GM18861 (cell line): ENCODE results near the gene TAF1D.
"Not testable (repeated sequence)": the region's sequence is repeated elsewhere in the genome, so short reads cannot be mapped to it uniquely, and the experiment has no call there.

Experiments used
- ATAC-seq: cut with Tn5 transposase; IDR thresholded peaks from one replicate; pipeline ENCODE4 v1.9.1; 2021; ENCODE audit not compliant: unreplicated experiment

The TAF1D gene

DNA sequence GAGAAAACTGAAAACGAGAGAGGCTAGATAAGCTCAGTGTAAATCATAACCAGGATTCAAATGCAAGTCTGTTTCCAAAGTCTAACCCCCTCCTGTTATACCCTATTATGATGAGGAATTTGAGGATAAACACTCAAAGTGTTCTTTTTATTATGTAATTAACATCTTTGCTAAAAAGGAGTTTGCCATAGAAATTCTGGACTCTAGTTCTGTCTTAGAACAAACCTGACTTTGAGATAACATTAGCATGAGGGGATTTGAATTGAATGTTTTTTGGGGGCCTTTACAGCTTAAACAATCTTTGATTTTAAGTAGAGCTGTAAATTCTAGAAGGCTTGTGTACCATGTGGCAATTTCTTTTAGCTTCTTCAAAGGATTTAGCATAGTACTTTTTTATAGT lies 9.7 kb upstream of the TAF1D start:
- ATAC-seq, result no peak

DNA sequence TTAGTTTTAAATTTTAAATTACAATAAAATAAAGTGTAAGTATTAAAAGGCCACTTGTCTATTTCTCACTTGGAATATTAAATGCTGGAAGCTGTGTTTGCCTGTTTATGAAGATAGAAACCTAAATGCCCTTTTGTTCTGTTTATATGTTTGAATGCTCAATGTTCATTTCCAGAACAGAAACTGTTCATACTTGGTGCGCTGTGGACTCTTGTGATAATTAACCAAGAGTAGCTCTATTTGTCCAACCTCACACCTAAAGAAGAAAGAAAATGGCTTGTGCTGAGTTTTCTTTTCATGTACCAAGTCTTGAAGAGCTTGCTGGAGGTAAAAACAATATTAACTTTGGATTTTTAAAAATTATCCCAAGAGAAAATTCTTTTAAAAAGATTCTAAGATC lies 5.8 kb upstream of the TAF1D start:
- ATAC-seq, result peak; percentile 93

DNA sequence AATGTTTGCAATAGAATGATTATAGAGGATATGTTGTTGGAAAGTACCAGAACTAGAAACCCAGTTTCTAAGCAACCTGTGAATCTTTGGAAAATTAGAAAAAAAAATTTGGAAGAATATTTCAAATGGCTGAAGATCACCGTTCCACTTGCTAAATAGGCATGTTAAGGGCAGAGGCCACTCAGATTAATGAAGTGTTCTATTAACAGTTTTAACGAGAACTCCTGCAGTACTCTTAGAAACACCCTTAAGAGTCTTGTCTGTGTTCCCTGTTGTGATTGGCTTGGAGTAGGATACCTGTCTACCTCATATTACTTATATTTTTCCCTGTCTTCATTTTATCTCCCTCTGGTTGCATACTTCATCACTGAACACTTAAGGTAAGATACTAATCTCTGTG lies 4.8 kb upstream of the TAF1D start:
- ATAC-seq, result no peak

DNA sequence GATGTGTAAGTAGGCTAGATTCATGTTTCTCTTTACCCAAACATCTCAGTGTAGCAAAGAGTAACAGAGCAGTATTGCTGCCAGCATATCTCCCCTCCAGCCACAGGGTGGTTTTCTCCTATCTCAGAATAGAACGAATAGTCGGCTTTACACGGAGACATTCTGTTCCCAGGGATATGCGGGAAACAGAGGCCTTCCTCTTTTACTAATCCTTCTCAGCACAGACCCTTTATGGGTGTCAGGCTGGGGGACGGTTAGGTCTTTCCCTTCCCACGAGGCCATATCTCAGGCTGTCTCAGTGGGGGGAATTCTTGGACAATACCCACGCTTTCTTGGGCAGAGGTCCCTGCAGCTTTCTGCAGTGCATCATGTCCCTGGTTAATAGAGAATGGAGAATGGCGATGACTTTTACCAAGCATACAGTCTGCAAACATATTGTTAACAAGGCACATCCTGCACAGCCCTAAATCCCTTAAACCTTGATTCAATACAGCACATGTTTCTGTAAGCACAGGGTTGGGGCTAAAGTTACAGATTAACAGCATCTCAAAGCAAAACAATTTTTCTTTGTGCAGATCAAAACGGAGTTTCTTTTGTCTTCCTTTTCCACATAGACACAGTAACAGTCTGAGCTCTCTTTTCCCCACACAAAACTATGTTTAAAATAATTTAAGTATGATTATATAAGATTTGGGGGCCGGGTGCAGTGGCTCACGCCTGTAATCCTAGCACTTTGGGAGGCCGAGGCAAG lies 3.9 kb upstream of the TAF1D start:
- ATAC-seq, result not testable (repeated sequence)

DNA sequence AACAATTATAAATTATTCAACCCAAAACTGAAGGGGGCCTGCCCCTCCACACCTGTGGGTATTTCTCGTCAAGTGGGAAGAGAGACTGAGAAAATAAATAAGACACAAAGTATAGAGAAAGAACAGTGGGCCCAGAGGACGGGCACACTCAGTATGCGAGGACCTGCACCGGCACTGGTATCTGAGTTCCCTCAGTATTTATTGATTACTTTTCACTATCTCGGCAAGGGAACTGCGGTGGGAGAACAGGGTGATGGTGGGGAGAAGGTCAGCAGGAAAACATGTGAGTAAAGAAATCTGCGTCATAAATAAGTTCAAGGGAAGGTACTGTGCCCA lies 3.3 kb upstream of the TAF1D start:
- no peak for ATAC-seq

DNA sequence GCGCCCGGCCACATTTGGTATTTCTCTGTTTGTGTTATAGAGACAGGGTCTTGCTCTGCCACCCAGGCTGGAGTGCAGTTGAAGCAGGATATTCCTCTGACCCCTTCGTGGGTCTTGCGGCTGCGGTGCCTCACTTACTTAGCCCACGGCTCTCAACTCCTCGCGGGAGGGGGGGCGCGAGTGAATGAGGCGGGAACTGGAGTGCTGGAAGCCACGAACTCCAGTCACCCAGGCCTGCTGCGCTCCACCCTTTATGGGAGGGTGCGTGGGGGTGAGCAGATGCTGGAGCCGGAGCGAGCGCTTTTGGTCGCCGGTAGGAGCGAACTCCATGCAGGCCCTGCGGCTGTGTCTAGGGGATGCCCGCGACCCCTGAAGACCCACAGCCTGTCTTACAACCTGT lies 2.0 kb upstream of the TAF1D start:
- ATAC-seq, result no peak

DNA sequence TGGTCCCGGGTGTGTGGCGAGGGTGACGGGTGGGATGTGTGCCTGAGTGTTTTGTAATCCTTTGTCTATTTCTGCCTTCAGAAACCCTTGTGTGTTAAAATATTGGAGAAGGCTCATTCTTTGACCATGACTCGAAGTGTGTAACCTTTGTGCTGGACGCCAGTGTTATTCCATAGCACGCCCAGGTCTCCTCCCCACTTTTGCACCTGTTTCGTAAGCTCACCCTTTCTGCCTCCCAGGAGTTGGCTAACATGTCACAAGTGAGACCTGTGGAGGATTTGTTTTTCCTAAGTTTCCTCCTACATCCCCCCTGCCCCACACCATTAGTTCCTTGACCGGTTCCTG lies 559 bp upstream of the TAF1D start:
- ATAC-seq, result no peak

DNA sequence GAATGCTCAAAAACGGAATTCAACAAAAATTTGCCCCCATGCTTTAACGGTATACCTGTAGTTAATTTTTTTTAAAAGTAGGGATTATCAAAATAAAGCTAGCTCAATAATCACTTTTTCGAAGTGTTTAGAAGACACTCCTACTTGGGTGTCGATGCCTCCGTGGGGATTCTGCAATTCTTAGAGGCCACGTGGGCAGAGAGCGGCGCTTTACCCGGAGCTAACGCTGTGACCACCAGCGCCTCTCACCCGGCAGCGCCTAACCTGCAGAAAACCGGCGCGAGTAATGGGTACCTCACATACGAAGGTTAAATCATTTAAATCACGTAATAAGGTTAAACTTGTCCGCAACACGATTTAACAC lies 583 bp downstream of the TAF1D start:
- peak; percentile 23 for ATAC-seq

DNA sequence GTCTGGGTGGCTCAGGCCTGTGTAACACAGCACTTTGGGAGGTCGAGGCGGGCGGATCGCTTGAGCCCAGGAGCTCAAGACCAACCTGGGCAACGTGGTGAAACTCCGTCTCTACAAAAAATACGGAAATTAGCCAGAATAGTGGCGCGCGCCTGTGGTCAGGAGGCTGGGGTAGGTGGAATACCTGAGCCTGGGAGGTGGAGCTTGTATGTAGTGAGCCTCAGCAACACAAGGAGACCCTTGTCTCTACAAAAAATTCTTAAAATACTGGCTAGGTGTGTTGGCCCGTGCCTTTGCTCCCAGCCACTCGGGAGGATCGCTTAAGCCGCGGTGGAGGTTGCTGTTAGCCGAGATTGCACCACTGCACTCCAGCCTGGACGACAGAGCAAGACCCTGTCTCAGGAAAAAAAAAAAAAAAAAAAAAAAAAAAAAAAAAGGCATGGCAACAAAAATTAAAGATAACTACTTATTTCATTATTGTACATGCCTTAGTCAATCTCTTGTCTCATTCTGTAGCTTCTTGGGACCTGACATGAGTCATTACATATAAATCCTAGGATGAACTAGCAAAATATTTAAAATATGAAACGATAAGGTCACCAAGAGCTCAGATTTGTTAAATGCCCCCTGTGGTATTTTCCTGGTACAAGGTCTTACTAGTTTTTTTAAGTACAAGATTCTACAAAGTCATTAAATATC lies 1.1 kb downstream of the TAF1D start:
- no peak for ATAC-seq

DNA sequence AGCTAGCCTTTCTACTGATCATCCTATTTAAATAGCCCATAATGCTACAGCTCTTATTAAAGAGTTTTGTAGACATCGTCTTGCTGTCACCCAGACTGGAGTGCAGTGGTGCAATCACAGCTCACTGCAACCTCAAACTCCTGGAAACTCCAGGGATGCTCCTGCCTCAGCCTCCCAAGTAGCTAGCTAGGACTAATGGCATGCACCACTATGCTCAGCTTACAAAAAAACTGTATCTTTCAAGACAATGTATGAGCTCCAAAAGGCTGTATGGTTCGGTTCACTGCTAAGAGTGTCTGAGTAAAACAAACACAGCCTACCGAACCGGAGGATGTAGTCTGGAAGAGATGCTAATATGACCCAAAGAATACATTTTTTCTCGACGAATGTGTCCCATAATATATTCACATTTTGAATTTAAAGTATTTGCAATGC lies 2.6 kb downstream of the TAF1D start:
- no peak for ATAC-seq

DNA sequence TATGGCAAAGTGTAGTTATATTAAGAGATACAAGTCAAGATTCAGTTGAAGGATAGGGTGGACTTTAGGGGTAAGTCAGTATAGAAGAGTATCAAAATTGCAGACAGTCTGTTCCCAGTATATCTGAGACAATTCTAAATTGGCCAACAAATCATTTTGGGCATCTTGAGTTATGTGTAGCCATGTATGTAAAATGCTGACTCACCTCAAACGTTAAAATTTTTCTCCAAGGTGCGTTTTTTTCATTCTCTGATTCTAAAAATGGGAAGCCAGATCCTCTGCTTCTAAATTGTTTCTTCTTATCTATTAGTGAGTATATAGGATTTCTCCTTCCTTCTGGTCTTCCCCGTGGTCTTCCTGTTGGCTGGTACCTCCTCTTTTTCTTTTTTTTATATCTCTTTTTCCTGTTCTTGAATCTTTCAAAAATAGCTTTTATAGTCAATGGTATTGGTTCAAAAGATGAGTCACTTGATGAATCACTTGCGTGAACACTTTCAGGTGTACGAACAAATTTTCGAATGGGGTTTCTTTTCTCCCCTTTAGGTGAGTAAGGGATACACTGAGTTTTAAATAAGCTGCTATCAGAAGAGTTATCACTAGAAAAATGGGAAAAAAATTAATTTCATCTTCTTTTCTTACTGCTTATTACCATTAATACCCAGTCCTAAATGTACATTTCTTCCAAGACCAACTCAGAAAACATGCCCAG lies 3.2 kb downstream of the TAF1D start:
- ATAC-seq, result no peak

DNA sequence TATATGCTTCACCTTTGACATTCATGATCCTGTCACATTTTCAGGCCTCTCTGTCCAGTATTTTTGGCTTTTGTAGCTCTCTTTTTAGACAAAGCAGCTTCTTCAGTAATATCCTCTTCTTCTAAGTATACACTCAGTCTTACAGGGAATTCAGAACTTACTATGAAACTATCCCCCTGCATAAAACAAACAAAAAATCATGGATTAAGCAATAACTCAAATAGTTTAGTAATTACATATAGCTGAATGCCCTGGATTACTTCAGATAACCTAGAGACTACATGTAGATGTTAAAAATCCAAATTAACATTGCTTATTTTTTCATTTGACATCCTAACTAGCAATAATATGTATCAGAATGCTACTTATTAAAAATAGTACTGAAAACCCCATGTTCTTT lies 5.2 kb downstream of the TAF1D start:
- no peak for ATAC-seq

DNA sequence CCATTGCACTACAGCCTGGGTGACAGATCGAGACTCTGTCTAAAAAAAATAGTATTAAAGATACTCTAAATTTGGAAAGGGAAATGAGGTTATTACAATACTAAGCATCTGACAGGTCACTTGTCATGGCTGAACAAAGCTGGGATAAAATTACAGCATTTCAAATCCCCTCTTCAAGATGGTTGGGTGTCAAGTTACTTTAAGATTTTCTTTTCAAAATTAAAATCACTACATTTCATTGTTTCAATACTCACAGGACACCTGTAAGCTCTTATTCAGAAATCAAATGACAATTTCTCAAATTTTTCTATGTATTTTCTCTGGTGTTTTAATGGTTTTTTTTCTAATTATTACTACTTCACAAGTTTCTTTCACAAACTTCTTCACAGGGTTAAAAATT lies 5.7 kb downstream of the TAF1D start:
- no peak for ATAC-seq

DNA sequence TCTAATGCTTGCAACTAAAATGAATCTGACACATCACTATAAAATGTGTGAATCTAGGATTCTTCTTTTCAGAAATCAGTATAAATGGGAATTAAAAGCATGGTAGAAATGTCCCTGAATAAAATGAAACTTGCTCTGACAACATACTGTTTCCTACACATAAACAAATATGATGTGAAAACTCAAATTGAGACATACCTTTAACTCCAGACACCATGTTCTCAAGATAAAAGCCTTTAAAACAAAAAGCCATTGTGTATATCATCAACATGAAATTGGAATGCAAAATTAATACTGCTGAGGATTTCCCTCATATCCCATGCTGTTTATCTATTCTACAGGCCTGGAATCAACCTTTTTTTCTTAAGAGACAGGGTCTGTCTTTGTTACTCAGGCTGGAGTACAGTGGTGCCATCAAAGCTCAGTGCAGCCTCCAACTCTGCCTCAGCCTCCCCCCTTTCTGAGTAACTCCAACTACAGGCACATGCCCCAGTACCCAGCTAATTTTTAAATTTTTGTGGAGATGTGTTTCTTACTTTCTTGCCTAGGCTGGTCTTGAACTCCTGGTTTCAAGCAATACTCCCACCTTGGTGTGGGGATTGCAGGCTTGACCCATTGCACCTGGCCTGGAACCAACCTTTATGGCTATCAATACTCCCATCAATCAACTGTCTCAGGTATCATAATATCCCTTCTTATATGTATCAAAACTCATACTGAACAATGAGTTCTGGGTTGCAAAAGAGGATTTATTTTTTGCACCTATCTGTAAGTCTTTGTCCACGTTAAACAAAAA lies 6.7 kb downstream of the TAF1D start:
- no peak for ATAC-seq

DNA sequence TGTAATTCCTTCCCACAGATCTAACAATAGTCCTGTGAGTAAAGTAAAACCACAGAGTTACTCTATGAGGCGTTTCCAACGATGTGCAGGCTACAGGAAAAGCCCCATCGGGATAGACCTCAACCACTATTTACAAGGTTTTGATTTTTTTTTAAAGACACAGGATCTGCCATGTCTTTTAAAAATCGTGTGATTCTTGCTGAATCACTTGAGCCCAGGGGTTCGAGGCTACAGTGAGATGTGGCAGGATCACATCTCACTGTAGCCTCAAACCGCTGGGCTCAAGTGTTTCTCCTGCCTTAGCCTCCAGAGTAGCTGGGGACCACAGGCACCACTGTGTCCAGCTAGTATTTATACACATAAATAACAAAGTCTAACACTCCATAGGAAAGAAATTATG lies 7.8 kb downstream of the TAF1D start:
- ATAC-seq, result no peak

DNA sequence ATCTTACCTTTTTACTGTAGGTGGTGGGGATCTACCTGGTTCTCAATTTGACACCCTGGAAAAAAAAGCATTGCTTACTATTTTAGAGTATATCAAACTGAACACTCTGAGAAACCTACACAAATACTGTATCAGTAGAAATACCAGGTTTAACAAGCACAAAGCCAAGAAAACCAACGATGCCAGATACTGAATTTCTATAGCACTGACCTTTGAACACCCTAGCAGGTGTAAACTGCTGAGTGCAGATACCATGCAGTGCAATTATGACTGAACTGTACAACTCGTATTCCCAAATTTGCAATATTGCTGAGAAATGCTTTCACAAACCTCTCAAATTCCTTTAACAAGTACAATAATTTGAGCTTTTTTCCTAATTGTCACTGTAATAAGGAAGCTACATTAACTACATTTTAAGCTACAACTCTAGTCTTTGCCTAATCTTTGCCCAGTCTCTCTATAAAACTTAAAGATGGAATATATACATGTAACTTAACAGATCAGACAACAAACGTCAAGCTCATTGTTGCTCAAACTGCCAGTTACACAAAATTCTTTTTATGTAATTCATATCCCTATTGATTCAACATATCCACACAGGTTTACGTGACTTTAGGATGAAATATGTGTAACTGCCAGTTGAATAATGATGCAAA lies 8.9 kb downstream of the TAF1D start:
- ATAC-seq, result no peak

DNA sequence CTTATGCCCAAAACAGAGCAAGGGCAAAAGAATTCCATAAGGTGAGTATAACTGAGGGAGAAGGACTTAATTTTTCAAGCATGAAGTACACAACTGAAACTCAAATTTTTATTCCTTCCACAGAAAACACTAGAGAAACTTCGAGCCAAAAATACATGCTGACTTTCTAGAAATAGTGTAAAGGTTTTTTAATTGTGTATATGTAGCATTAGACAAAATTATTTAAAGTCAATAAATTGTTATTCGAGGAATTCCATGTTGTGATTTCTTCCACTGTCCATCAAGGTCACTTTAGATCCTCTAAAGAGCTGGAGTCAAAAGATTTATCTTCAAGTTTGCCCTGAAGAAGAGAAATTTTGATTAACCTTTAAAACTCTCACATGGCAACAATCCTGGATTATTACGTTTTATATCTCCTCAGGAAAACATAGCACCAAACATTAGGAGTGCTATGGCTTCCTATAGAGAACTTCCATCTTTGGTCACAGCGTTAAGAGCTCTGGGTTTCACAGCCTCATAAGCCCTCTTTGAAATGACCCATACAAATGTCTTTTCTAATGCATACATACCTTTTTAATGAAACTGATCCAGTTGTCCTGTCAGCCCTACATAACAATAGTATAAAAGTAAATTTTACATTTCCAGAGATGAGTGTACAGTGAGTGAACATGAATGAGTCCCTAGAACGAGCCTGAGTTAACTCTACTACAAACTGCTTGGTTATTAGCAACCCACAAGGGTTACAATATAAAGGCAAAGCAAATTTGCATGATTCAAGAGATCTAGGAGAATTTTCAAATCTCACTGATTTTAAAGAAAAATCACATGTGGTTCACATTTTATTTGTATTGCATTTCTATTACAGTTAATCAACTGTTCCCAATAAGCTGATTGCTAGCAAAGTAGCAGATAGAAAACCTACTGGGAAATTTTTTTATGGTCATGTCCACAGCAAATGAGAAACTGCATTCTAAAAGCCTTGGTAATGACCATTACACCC lies 10.9 kb downstream of the TAF1D start:
- no peak for ATAC-seq

DNA sequence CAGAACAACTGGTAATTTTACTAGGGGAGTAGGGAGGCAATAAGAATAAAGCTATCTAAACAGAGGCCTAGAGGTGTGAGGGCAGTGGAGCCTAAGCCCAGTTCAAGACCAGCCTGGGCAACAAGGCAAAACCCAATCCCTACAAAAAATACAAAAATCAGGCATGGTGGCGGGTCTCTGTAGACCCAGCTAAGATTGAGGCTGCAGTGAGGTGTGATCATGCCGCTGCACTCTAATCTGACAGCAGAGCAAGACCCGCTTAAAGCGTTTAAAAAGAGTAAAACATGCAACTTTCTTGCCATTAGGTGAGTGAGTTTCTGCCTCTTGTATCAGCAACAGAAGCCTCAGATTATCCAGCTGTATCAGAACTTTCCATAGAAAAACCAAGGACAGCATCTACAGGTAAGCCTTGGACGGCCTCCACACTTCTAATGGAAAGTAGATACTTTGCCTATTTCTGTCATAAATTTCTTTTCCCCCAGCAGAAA lies 12.1 kb downstream of the TAF1D start:
- ATAC-seq, result no peak

DNA sequence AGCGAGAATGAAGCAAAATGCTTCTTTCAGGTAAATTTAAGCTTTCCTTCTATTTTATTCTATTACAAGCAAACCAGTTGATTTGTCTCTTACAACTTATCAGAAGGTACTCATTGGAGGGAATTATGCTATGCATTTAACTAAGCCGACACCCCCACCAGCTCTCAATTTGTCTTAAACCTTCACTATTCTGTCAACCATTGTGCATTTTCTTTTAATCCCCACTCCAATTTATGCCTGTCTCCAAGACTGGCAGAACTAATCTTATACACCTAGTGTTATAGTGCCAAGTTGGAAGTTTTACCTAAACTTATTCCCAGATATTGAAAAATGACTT lies 12.5 kb downstream of the TAF1D start:
- no peak for ATAC-seq
